Measurements from ENCODE around the gene STX10.

STX10 gene

GRCh38 chr19:13134626-13135025 is 15.5 kb downstream of the STX10 start:
- peaks cover 3 to 57% (median 37%) of the 10 kb centered on the region in 4 experiments for H3K36me3 ChIP-seq (ENCODE audit: control insufficient read depth in 4 of 4, insufficient read depth in 4 of 4, low read length in 3 of 4)
- whole genome bisulfite sequencing (ENCODE audit: insufficient coverage): 100% methylated on average over 1 of the region's 3 CpGs
- H3K27ac ChIP-seq (ENCODE audit: insufficient read depth in 1 of 2, low read depth in 1 of 2, low read length in 2 of 2, poor library complexity in 1 of 2, severe bottlenecking in 2 of 2): no peak overlapping the region
- ChIA-PET POLR2A (interaction anchor here (0.6 kb wide), 1 partner anchor 713 kb away, joined by 3 read pairs; no protein-coding TSS in a partner anchor), CTCF (no interaction called here)
- no peak for DNase-seq
- no peak overlapping the region for H3K4me3 ChIP-seq (ENCODE audit: control insufficient read depth in 1 of 7, extremely low read depth in 1 of 7, insufficient read depth in 4 of 7, low read depth in 2 of 7, low read length in 6 of 7)
- H3K4me1 ChIP-seq (ENCODE audit: control extremely low read depth in 1 of 4, control insufficient read depth in 4 of 4, insufficient read depth in 4 of 4, low read length in 3 of 4): peaks cover 0 to 16% (median 9%) of the 10 kb centered on the region in 4 experiments
- H3K27me3 ChIP-seq (replicated peaks in 2 of 5; ENCODE audit: control insufficient read depth in 4 of 5, insufficient read depth in 5 of 5, low read length in 4 of 5): no peaks in the 10 kb centered on the region
- H3K9me3 ChIP-seq (ENCODE audit: control extremely low read depth in 1 of 5, control insufficient read depth in 4 of 5, insufficient read depth in 2 of 5, low read depth in 1 of 5, low read length in 4 of 5): no peaks in the 10 kb centered on the region

GRCh38 chr19:13133241-13133870 is 16.8 kb downstream of the STX10 start:
- ChIA-PET CTCF (interaction anchor here (1.2 kb wide), 1 partner anchor 8 kb away, joined by 4 read pairs; no protein-coding TSS in a partner anchor), POLR2A (interaction anchor here (1.3 kb wide), 1 partner anchor 15 kb away, joined by 6 read pairs; the partner anchor contains the start of gene NACC1)
- Histone ChIP-seq H3K9me3 (ENCODE audit: control extremely low read depth in 1 of 5, control insufficient read depth in 4 of 5, insufficient read depth in 2 of 5, low read depth in 1 of 5, low read length in 4 of 5) (no peaks in the 10 kb centered on the region), H3K4me3 (ENCODE audit: control insufficient read depth in 1 of 7, extremely low read depth in 1 of 7, insufficient read depth in 4 of 7, low read depth in 2 of 7, low read length in 6 of 7) (no peak overlapping the region), H3K27ac (ENCODE audit: insufficient read depth in 1 of 2, low read depth in 1 of 2, low read length in 2 of 2, poor library complexity in 1 of 2, severe bottlenecking in 2 of 2) (no peak overlapping the region), H3K36me3 (ENCODE audit: control insufficient read depth in 4 of 4, insufficient read depth in 4 of 4, low read length in 3 of 4) (peaks cover 3 to 57% (median 32%) of the 10 kb centered on the region in 4 experiments), H3K27me3 (replicated peaks in 2 of 5; ENCODE audit: control insufficient read depth in 4 of 5, insufficient read depth in 5 of 5, low read length in 4 of 5) (no peaks in the 10 kb centered on the region), H3K4me1 (ENCODE audit: control extremely low read depth in 1 of 4, control insufficient read depth in 4 of 4, insufficient read depth in 4 of 4, low read length in 3 of 4) (peaks cover 0 to 14% (median 9%) of the 10 kb centered on the region in 4 experiments)
- DNase-seq: no peak
- 95% methylated on average over 12 of the region's 12 CpGs for WGBS (ENCODE audit: insufficient coverage)

- peak; percentile 57 to 91 (median 84) for DNase-seq
- CTCF ChIA-PET: interaction anchor here (1.2 to 2.5 kb wide), 3 partner anchors 9 to 15 kb away, joined by 4 to 13 read pairs (median 6); partner anchors contain the start of gene NACC1
- 35% methylated on average over 5 of the region's 8 CpGs for WGBS (ENCODE audit: insufficient coverage)
These were observed 17.5 kb downstream of the STX10 start for GRCh38 chr19:13132471-13133180.

GRCh38 chr19:13130886-13131490 is 19.2 kb downstream of the STX10 start:
- H3K36me3 ChIP-seq (ENCODE audit: control insufficient read depth in 4 of 4, insufficient read depth in 4 of 4, low read length in 3 of 4): peaks cover 0 to 46% (median 18%) of the 10 kb centered on the region in 4 experiments
- ChIA-PET POLR2A (no interaction called here), CTCF (interaction anchor here (0.7 to 2.5 kb wide), 4 partner anchors 11 to 17 kb away, joined by 3 to 13 read pairs (median 4); no protein-coding TSS in a partner anchor)
- DNase-seq: no peak
- no peaks in the 10 kb centered on the region for H3K9me3 ChIP-seq (ENCODE audit: control extremely low read depth in 1 of 5, control insufficient read depth in 4 of 5, insufficient read depth in 2 of 5, low read depth in 1 of 5, low read length in 4 of 5)
- no peaks in the 10 kb centered on the region for H3K27me3 ChIP-seq (replicated peaks in 2 of 5; ENCODE audit: control insufficient read depth in 4 of 5, insufficient read depth in 5 of 5, low read length in 4 of 5)
- no peak overlapping the region for H3K4me3 ChIP-seq (ENCODE audit: control insufficient read depth in 1 of 7, extremely low read depth in 1 of 7, insufficient read depth in 4 of 7, low read depth in 2 of 7, low read length in 6 of 7)
- H3K4me1 ChIP-seq (ENCODE audit: control extremely low read depth in 1 of 4, control insufficient read depth in 4 of 4, insufficient read depth in 4 of 4, low read length in 3 of 4): peaks cover 0 to 14% (median 9%) of the 10 kb centered on the region in 4 experiments
- H3K27ac ChIP-seq (ENCODE audit: insufficient read depth in 1 of 2, low read depth in 1 of 2, low read length in 2 of 2, poor library complexity in 1 of 2, severe bottlenecking in 2 of 2): no peak overlapping the region
- 100% methylated on average over 3 of the region's 3 CpGs for WGBS (ENCODE audit: insufficient coverage)

More at GRCh38 chr19:13132471-13133180, 17.5 kb downstream of the STX10 start:
- Histone ChIP-seq H3K27ac (ENCODE audit: insufficient read depth in 1 of 2, low read depth in 1 of 2, low read length in 2 of 2, poor library complexity in 1 of 2, severe bottlenecking in 2 of 2) (no peak overlapping the region), H3K9me3 (ENCODE audit: control extremely low read depth in 1 of 5, control insufficient read depth in 4 of 5, insufficient read depth in 2 of 5, low read depth in 1 of 5, low read length in 4 of 5) (no peaks in the 10 kb centered on the region), H3K36me3 (ENCODE audit: control insufficient read depth in 4 of 4, insufficient read depth in 4 of 4, low read length in 3 of 4) (peaks cover 3 to 55% (median 27%) of the 10 kb centered on the region in 4 experiments), H3K4me1 (ENCODE audit: control extremely low read depth in 1 of 4, control insufficient read depth in 4 of 4, insufficient read depth in 4 of 4, low read length in 3 of 4) (peaks cover 0 to 14% (median 9%) of the 10 kb centered on the region in 4 experiments), H3K4me3 (ENCODE audit: control insufficient read depth in 1 of 7, extremely low read depth in 1 of 7, insufficient read depth in 4 of 7, low read depth in 2 of 7, low read length in 6 of 7) (no peak overlapping the region), H3K27me3 (replicated peaks in 2 of 5; ENCODE audit: control insufficient read depth in 4 of 5, insufficient read depth in 5 of 5, low read length in 4 of 5) (no peaks in the 10 kb centered on the region)
- POLR2A ChIA-PET: interaction anchor here (0.6 to 1.3 kb wide), 3 partner anchors 15 to 1386 kb away, joined by 3 to 6 read pairs (median 4); partner anchors contain the start of genes DNAJB1, IER2, NACC1 and STX10

- H3K4me1 ChIP-seq (ENCODE audit: control extremely low read depth in 1 of 4, control insufficient read depth in 4 of 4, insufficient read depth in 4 of 4, low read length in 3 of 4): peaks cover 0 to 14% (median 9%) of the 10 kb centered on the region in 4 experiments
- no peaks in the 10 kb centered on the region for H3K27me3 ChIP-seq (replicated peaks in 2 of 5; ENCODE audit: control insufficient read depth in 4 of 5, insufficient read depth in 5 of 5, low read length in 4 of 5)
- DNase-seq: no peak
- no peaks in the 10 kb centered on the region for H3K9me3 ChIP-seq (ENCODE audit: control extremely low read depth in 1 of 5, control insufficient read depth in 4 of 5, insufficient read depth in 2 of 5, low read depth in 1 of 5, low read length in 4 of 5)
- POLR2A ChIA-PET: no interaction called here
- H3K36me3 ChIP-seq (ENCODE audit: control insufficient read depth in 4 of 4, insufficient read depth in 4 of 4, low read length in 3 of 4): peaks cover 0 to 35% (median 9%) of the 10 kb centered on the region in 4 experiments
- 94% methylated on average over 6 of the region's 9 CpGs for WGBS (ENCODE audit: insufficient coverage)
- CTCF ChIA-PET: interaction anchor here (0.9 to 2.6 kb wide), 4 partner anchors 8 to 12 kb away, joined by 3 to 8 read pairs (median 5); partner anchors contain the start of gene NACC1
- no peak overlapping the region for H3K27ac ChIP-seq (ENCODE audit: insufficient read depth in 1 of 2, low read depth in 1 of 2, low read length in 2 of 2, poor library complexity in 1 of 2, severe bottlenecking in 2 of 2)
- H3K4me3 ChIP-seq (ENCODE audit: control insufficient read depth in 1 of 7, extremely low read depth in 1 of 7, insufficient read depth in 4 of 7, low read depth in 2 of 7, low read length in 6 of 7): no peak overlapping the region
These were observed 20.8 kb downstream of the STX10 start for GRCh38 chr19:13129384-13129783.

GRCh38 chr19:13128583-13128982 is 21.6 kb downstream of the STX10 start:
- Histone ChIP-seq H3K4me3 (ENCODE audit: control insufficient read depth in 1 of 7, extremely low read depth in 1 of 7, insufficient read depth in 4 of 7, low read depth in 2 of 7, low read length in 6 of 7) (no peak overlapping the region), H3K4me1 (ENCODE audit: control extremely low read depth in 1 of 4, control insufficient read depth in 4 of 4, insufficient read depth in 4 of 4, low read length in 3 of 4) (peaks cover 0 to 14% (median 9%) of the 10 kb centered on the region in 4 experiments), H3K27me3 (replicated peaks in 2 of 5; ENCODE audit: control insufficient read depth in 4 of 5, insufficient read depth in 5 of 5, low read length in 4 of 5) (no peaks in the 10 kb centered on the region), H3K9me3 (ENCODE audit: control extremely low read depth in 1 of 5, control insufficient read depth in 4 of 5, insufficient read depth in 2 of 5, low read depth in 1 of 5, low read length in 4 of 5) (no peaks in the 10 kb centered on the region), H3K36me3 (ENCODE audit: control insufficient read depth in 4 of 4, insufficient read depth in 4 of 4, low read length in 3 of 4) (peaks cover 0 to 39% (median 8%) of the 10 kb centered on the region in 4 experiments), H3K27ac (ENCODE audit: insufficient read depth in 1 of 2, low read depth in 1 of 2, low read length in 2 of 2, poor library complexity in 1 of 2, severe bottlenecking in 2 of 2) (no peak overlapping the region)
- CTCF ChIA-PET: interaction anchor here (0.6 to 2.6 kb wide), 7 partner anchors 8 to 103 kb away, joined by 3 to 8 read pairs (median 3); partner anchors contain the start of gene NACC1
- DNase-seq: no peak
- POLR2A ChIA-PET: no interaction called here
- 100% methylated on average over 1 of the region's 1 CpG for WGBS (ENCODE audit: insufficient coverage)
